ENCODE measurements around the gene GALNT5. TPM values are rescaled to one million over a fixed set of nuclear protein-coding genes. Genes with fewer than 3 reads are reported as not detected.

GALNT5 gene
- 48.7 and 52.6 TPM in 2 replicates for total RNA-seq

GRCh38 chr2:157257312-157258252 lies at the start of gene GALNT5:
Gene GALNT5 (plus strand): TSS chr2:157257705. CDS start chr2:157258083, 378 bp downstream.

GRCh38 chr2:157325786-157326185 lies 68.3 kb downstream of the GALNT5 start, which contains the start of gene ERMN:
Gene ERMN (minus strand): TSS chr2:157325824. CDS start chr2:157325642, 182 bp downstream.

Other genes starting within 250 kb of the GALNT5 start
- gene ERMN, start 68.1 kb downstream of the GALNT5 start, total RNA-seq = 0.32 and 0.73 TPM in 2 replicates
- gene CYTIP, start 186.4 kb downstream of the GALNT5 start, total RNA-seq = not detected in 2 replicates

Data from hair follicle dermal papilla cell (primary cell).